IMR-90 (cell line): ENCODE measurements around the gene HTATSF1. TPM values are rescaled to one million over a fixed set of nuclear protein-coding genes. Genes with fewer than 3 reads are reported as not detected.

Experiments
- ATAC-seq: fragments of 200-7000 bp; cut with Tn5 transposase; 2 replicates; pipeline ENCODE4 v1.9.1; 2020; ENCODE audit warnings: low read depth, mild to moderate bottlenecking, moderate library complexity
- BruUV-seq: library from RNA; stranded (reverse); fragments of 400-500 nt; replicated peaks from 2 replicates; lab custom pipeline; 2021; lab: Mats Ljungman, UMichigan
- CTCF ChIA-PET: fragments of 300-600 bp; formaldehyde crosslinking; extraction: SDS; loops from one replicate; lab custom pipeline; 2021; ENCODE audit warnings: antibody characterized with exemption; lab: Yijun Ruan, JAX
- POLR2A ChIA-PET: fragments of 300-600 bp; sonication (Branson Sonifier 250); formaldehyde crosslinking; loops from one replicate; lab custom pipeline; 2022; ENCODE audit warnings: antibody characterized with exemption; ENCODE audit not compliant: unreplicated experiment; lab: Charles Lee
- DNase-seq: peaks from one replicate; pipeline ENCODE4 v3.0.0; 2013
- H2AFZ ChIP-seq: replicated peaks from 2 replicates; pipeline ENCODE3; 2013; ENCODE audit warnings: low read length, mild to moderate bottlenecking; ENCODE audit not compliant: poor library complexity
- H2AK5ac ChIP-seq: 2 replicates; pipeline ENCODE4 v1.6.1; 2013; ENCODE audit warnings: low read depth, low read length, inconsistent platforms
- H2AK9ac ChIP-seq: replicated peaks from 2 replicates; pipeline ENCODE3; 2013; ENCODE audit warnings: mild to moderate bottlenecking, low read depth, low read length, moderate library complexity; ENCODE audit not compliant: poor library complexity
- H2BK120ac ChIP-seq: 2 replicates; pipeline ENCODE4 v1.6.1; 2013; ENCODE audit warnings: low read depth, low read length, inconsistent platforms
- H2BK15ac ChIP-seq: 3 replicates; pipeline ENCODE4 v1.6.1; 2013; ENCODE audit warnings: low read depth, low read length, inconsistent platforms
- H2BK20ac ChIP-seq: 2 replicates; pipeline ENCODE4 v1.6.1; 2013; ENCODE audit warnings: low read depth, mild to moderate bottlenecking, inconsistent platforms, low read length, moderate library complexity
- H2BK5ac ChIP-seq: 2 replicates; pipeline ENCODE4 v1.6.1; 2013; ENCODE audit warnings: mild to moderate bottlenecking, low read depth, low read length, inconsistent platforms; ENCODE audit not compliant: poor library complexity, severe bottlenecking
- H3K14ac ChIP-seq: replicated peaks from 2 replicates; pipeline ENCODE4 v1.6.1; 2013; ENCODE audit warnings: low read depth, low read length, inconsistent platforms
- H3K18ac ChIP-seq: 2 replicates; pipeline ENCODE4 v1.6.1; 2013; ENCODE audit warnings: low read depth, low read length, control low read depth
- H3K23ac ChIP-seq: 2 replicates; pipeline ENCODE4 v1.6.1; 2013; ENCODE audit warnings: low read depth, low read length, inconsistent platforms
- H3K27ac ChIP-seq: 2 replicates; pipeline ENCODE4 v1.5.1; 2013; ENCODE audit warnings: mild to moderate bottlenecking, control low read depth, low read length; ENCODE audit not compliant: insufficient read depth
- H3K27me3 ChIP-seq: 2 replicates; pipeline ENCODE4 v1.6.1; 2013; ENCODE audit warnings: low read length; ENCODE audit not compliant: control insufficient read depth, insufficient read depth
- H3K36me3 ChIP-seq: 2 replicates; pipeline ENCODE4 v1.6.1; 2013; ENCODE audit warnings: low read length, mixed read lengths; ENCODE audit not compliant: control insufficient read depth, insufficient read depth
- H3K4ac ChIP-seq: 2 replicates; pipeline ENCODE4 v1.6.1; 2013; ENCODE audit warnings: low read depth, low read length, inconsistent platforms
- H3K4me1 ChIP-seq: 2 replicates; pipeline ENCODE4 v1.6.1; 2013; ENCODE audit warnings: low read length, mixed read lengths; ENCODE audit not compliant: control insufficient read depth, insufficient read depth
- H3K4me2 ChIP-seq: 2 replicates; pipeline ENCODE4 v1.6.1; 2013; ENCODE audit warnings: low read depth, mild to moderate bottlenecking, control low read depth, low read length, moderate library complexity
- H3K4me3 ChIP-seq: 2 replicates; pipeline ENCODE4 v1.5.1; 2013; ENCODE audit warnings: low read depth, mild to moderate bottlenecking, control low read depth, low read length, moderate library complexity; ENCODE audit not compliant: insufficient read depth
- H3K56ac ChIP-seq: 2 replicates; pipeline ENCODE4 v1.6.1; 2013; ENCODE audit warnings: low read length, inconsistent platforms; ENCODE audit not compliant: insufficient read depth; ENCODE audit errors: extremely low read depth
- H3K79me1 ChIP-seq, 2 experiments: 2 replicates each; pipeline ENCODE4 v1.6.1; 2013; ENCODE audit warnings: low read length in 2 of 2, inconsistent platforms in 1 of 2, low read depth in 1 of 2
- H3K9ac ChIP-seq: 2 replicates; pipeline ENCODE4 v1.6.1; 2013; ENCODE audit warnings: low read depth, low read length, control low read depth
- H3K9me1 ChIP-seq: 2 replicates; pipeline ENCODE4 v1.6.1; 2013; ENCODE audit warnings: low read length, inconsistent platforms; ENCODE audit not compliant: insufficient read depth
- H3K9me3 ChIP-seq: 2 replicates; pipeline ENCODE4 v1.6.1; 2013; ENCODE audit warnings: low read length; ENCODE audit not compliant: control insufficient read depth, insufficient read depth
- H4K20me1 ChIP-seq: 2 replicates; pipeline ENCODE4 v1.6.1; 2013; ENCODE audit warnings: low read length, inconsistent platforms; ENCODE audit not compliant: insufficient read depth
- H4K5ac ChIP-seq: 2 replicates; pipeline ENCODE4 v1.6.1; 2013; ENCODE audit warnings: mild to moderate bottlenecking, low read depth, low read length, control low read depth
- H4K8ac ChIP-seq, 2 experiments: 2 replicates each; pipeline ENCODE4 v1.6.1; 2013; ENCODE audit warnings: low read depth in 2 of 2, low read length in 2 of 2, control low read depth in 1 of 2, inconsistent platforms in 1 of 2
- H4K91ac ChIP-seq: 2 replicates; pipeline ENCODE4 v1.6.1; 2013; ENCODE audit warnings: low read depth, low read length, inconsistent platforms; ENCODE audit not compliant: insufficient read depth
- MAFK ChIP-seq: IDR thresholded peaks from 2 replicates; pipeline ENCODE4 v1.6.1; 2012; ENCODE audit warnings: low read depth, low read length, improper control_type of control experiment
- MAZ ChIP-seq: IDR thresholded peaks from 2 replicates; pipeline ENCODE4 v1.6.1; 2012; ENCODE audit warnings: low read depth, mild to moderate bottlenecking, low read length, improper control_type of control experiment, moderate library complexity, borderline replicate concordance
- WGBS, 2 experiments: methylation state at CpG; one replicate each; pipeline versions ENCODE4 v1.1.5 to v1.1.7; 2013; ENCODE audit warnings: missing lambda C conversion rate in 2 of 2; ENCODE audit not compliant: insufficient read length in 1 of 2; ENCODE audit errors: extremely low coverage in 2 of 2; 5-methylcytosine and 5-hydroxymethylcytosine counted together
- dilution Hi-C: fragments of 300-500 bp; cut with HindIII; formaldehyde crosslinking; loops from one replicate; pipeline ENCODE4 v1.14.3; 2018; ENCODE audit warnings: low sequenced_read_pairs; ENCODE audit not compliant: unreplicated experiment
- in situ Hi-C: fragments of 300-500 bp; cut with MboI; formaldehyde crosslinking; loops from 3 replicates; pipeline ENCODE4 v1.14.3; 2019; ENCODE audit warnings: low sequenced_read_pairs, inconsistent platforms, mixed read lengths
- intact Hi-C: fragments of 100-400 bp; cut with micrococcal nuclease; formaldehyde crosslinking; loops from 2 replicates; pipeline ENCODE4 v1.10.0; 2022
- polyA plus RNA-seq, 3 experiments: library from polyadenylated mRNA; depleted of rRNA; stranded (reverse); fragments of >200 nt; gene quantifications; 2 replicates each; pipeline ENCODE4 v1.2.3, GENCODE V29; 2012; ENCODE audit warnings: low replicate concordance in 1 of 3
- total RNA-seq: library from RNA; depleted of rRNA; stranded (reverse); fragments of >200 nt; gene quantifications from 2 replicates; pipeline ENCODE4 v1.2.3, GENCODE V29; 2012

HTATSF1 gene
- total and polyA plus RNA-seq, 2 of the 4 experiments (the other 2 are of a cell fraction): 6.8 to 19.0 TPM

- Histone ChIP-seq H3K4me1 (no peaks in the 10 kb centered on the region), H3K9ac (no peak overlapping the region), H3K9me3 (no peaks in the 10 kb centered on the region), H2AFZ (no peak overlapping the region), H2BK20ac (no peak overlapping the region), H3K27me3 (peaks cover 11% of the 10 kb centered on the region), H2BK15ac (no peak overlapping the region), H3K18ac (no peak overlapping the region), H2BK5ac (no peak overlapping the region), H3K4me2 (no peak overlapping the region), H4K5ac (no peak overlapping the region), H2BK120ac (no peak overlapping the region), H2AK5ac (no peak overlapping the region), H3K36me3 (no peaks in the 10 kb centered on the region), H4K91ac (no peak overlapping the region), H3K56ac (no peak overlapping the region), H3K27ac (no peak overlapping the region), H3K4ac (no peak overlapping the region), H3K4me3 (no peak overlapping the region), H3K14ac (no peak overlapping the region), H3K79me1 (no peaks in the 10 kb centered on the region), H2AK9ac (no peak overlapping the region), H4K8ac (no peak overlapping the region), H4K20me1 (no peaks in the 10 kb centered on the region), H3K9me1 (no peaks in the 10 kb centered on the region), H3K23ac (no peak overlapping the region)
- ATAC-seq (no peak), DNase-seq (no peak)
- CTCF ChIA-PET: no interaction called here
- dilution Hi-C loops (no loop called here), in situ Hi-C loops (no loop called here), intact Hi-C loops (no loop called here)
- POLR2A ChIA-PET: no interaction called here
- TF ChIP-seq MAFK (peak; percentile 62; the same call in 1 of the 2 replicates), MAZ (no peak)
- WGBS, 2 experiments: no CpG with 5 or more reads among the region's 1 CpG
- BruUV-seq: no TSS peak
Measured at GRCh38 chrX:136551410-136551809, 54.0 kb downstream of the HTATSF1 start.
